AG09309 (cell line): ENCODE data around the gene PRKCA.

ENCODE experiments used
- DNase-seq: peaks from one replicate; pipeline ENCODE4 v3.0.0-alpha.2; 2010; ENCODE audit warnings: low read depth
- H3K4me3 ChIP-seq: 2 replicates; pipeline ENCODE4 v1.5.1; 2011; ENCODE audit warnings: mild to moderate bottlenecking, low read depth, low read length, moderate library complexity; ENCODE audit not compliant: control insufficient read depth
- CTCF ChIP-seq: IDR thresholded peaks from 2 replicates; pipeline ENCODE4 v1.5.1; 2011; ENCODE audit warnings: mild to moderate bottlenecking, low read depth, low read length, inconsistent platforms; ENCODE audit not compliant: insufficient read depth, control insufficient read depth; ENCODE audit errors: missing control alignments

The PRKCA gene

DNA sequence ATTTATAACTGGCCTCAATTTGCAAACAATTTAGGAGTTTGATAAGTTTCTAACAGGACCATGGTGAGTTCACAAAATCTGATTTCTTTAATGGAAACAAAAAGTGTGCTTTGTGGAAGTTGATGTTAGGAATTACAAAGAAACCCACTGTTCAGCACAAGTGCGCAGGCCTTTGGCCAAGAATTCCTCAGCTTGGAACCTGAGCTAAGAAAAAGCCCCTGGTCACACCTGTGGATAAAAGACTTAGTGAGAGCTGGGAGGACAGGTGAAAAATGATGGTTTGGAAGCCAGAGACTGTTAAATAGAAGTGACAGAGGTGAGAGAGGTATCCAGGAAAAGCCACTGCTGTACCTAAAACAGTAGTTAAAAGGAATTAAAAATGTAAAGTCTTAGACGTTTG, 64.7 kb downstream of the PRKCA start:
- H3K4me3 ChIP-seq = no peak overlapping the region
- no peak for DNase-seq
- TF ChIP-seq CTCF = no peak

GRCh38 chr17:66369830-66370229, 67.4 kb downstream of the PRKCA start:
- no peak overlapping the region for H3K4me3 ChIP-seq
- DNase-seq = no peak
- TF ChIP-seq CTCF = no peak

DNA sequence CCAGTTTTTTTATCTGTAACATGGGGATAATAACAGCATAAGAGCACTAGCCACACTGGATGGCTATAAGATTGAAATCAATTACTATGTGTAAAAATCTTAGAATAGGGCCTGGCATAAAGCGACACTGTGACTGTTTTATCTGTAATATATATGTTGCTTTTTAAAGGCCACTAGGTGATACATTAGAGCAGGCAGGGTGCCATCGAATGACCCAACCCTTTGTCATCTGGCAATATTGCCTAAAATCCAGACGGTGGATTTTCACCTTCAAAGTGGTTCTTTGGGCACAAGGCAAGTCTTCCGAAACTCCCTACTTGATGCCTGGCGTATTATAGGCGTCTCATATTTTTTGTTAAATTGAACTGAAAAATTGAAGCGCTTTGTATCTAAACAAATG, 69.1 kb downstream of the PRKCA start:
- no peak for TF ChIP-seq CTCF
- H3K4me3 ChIP-seq = no peak overlapping the region
- DNase-seq = no peak

DNA sequence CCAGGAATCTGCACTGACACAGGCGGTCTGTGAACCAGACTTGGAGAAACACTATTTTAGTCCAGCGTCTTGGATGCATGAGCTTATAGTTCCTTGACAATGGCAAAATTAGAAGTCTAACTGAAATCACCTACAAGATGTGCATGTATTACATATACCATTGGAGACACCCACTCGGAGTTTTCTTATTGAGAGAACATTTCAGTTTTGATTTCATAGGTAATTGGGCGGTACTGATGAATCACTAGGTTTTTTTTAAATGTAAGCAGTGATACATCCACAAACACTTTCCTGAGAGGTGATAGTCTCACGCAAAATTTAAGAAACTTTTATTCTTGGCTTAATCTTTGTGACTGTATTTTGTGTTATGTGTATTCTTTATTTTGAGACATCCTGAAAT, 69.8 kb downstream of the PRKCA start:
- no peak for TF ChIP-seq CTCF
- DNase-seq = no peak
- no peak overlapping the region for H3K4me3 ChIP-seq

GRCh38 chr17:66373079-66373478, 70.7 kb downstream of the PRKCA start:
- no peak for DNase-seq
- H3K4me3 ChIP-seq = no peak overlapping the region
- no peak for TF ChIP-seq CTCF

DNA sequence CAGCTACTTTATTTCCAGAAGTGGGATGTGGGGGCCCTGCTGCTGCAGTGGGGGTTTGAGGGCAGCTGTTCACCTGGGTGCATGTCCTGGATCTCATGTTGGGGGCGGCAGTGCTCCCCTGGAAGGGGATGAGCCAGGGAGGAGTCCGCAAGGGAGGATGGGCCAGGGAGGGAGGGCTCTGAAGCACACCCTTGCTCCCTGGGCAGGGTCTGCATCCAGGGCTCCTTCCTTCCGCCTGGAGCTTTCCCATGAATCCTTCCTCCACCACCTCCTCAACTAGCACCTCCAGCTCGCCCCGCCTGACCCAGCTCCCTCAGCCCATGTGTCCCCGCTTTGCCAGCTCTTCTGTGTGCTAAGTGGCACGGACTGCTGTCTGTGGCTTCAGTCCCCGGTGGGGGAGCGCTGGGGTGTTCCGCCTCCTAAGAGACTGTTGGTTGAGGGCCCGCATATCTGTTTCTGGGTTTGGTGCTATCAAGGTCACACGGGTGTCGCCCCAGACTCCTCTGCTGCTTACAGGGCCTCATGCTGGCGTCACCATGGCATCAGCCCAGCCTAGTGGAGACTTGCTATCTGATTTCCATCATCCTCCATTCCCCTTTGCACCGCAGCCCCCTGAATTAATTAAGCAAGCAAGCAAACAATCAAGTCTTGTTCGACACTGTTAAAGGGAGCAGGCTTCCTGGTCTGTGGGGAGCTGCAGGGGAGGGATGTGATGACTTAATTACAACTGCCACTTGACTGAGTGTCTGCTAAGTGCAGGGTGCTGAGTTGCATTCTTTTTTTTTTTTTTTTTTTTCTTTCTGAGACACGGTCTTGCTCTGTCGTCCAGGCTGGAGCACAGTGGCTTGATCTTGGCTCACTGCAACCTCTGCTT, 71.8 kb downstream of the PRKCA start:
- no peak for TF ChIP-seq CTCF
- DNase-seq = no peak
- H3K4me3 ChIP-seq = no peak overlapping the region
